Panc1 (cell line): ENCODE data around the gene DOCK4.

ENCODE experiments used
- CTCF ChIP-seq: fragments of 450-650 bp; IDR thresholded peaks from 2 replicates; pipeline ENCODE4 v1.5.1; 2017; ENCODE audit warnings: mild to moderate bottlenecking
- POLR2AphosphoS5 ChIP-seq: IDR thresholded peaks from 2 replicates; pipeline ENCODE4 v1.6.1; 2012; ENCODE audit warnings: mild to moderate bottlenecking, low read depth, low read length, moderate library complexity
- SIN3A ChIP-seq: IDR thresholded peaks from 2 replicates; pipeline ENCODE4 v1.6.1; 2012; ENCODE audit warnings: low read depth, mild to moderate bottlenecking, low read length, moderate library complexity, borderline replicate concordance; ENCODE audit not compliant: insufficient read depth

GRCh38 chr7:112184455-112184854 lies 21.7 kb downstream of the DOCK4 start:
- TF ChIP-seq CTCF (no peak), POLR2AphosphoS5 (no peak), SIN3A (no peak)
